Measurements from ENCODE around the gene OSBPL5. TPM values are rescaled to one million over a fixed set of nuclear protein-coding genes. Genes with fewer than 3 reads are reported as not detected.
A peak's percentile ranks its signal among the peaks of the same experiment; 100 is the strongest.

Gene OSBPL5
- total and polyA plus RNA-seq, 5 donors, result 10.3 to 19.1 (median 15.2) TPM

DNA sequence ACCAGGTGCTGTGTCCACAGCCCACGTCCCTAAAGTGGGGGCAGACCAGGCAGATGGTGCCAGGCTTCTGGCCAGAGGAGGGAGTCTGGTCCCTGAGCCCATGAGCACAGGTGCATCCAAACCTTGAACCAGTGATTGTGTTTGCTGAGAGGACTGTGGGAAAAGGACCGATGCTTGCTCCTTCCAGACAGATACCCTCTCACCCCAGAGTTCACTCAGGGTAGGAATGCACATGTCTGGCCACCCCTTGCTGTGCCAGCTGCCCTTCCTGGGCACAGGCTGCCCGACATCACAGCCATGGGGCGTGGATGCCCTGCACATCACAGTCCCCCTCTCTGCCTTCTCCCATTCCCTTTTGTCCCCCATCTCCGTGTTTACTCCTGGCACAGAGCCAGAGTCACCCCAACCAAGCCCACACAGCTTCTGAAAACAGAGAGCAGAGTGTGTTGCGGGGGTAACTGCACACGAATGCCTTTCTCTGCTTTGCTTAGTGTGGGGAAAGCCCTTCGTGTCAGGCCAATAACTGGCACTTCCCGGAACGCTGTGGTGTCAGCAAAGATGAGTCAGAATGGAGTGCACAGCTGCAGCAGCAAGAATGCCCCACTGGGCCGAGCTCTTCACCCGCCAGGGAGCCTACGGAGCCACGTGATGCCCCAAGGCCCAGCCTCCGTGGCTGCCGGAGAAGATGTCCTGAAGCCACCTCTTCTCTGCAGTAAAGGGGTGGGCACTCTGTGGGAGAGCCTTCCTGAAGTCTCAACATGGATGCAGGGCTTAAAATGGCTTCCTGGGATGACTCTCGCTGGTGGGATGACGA lies 115.5 kb downstream of the OSBPL5 start:
- no peaks in the 10 kb centered on the region for H3K9me3 ChIP-seq (ENCODE audit: control insufficient read depth, low read length)
- peaks cover 5% of the 10 kb centered on the region for H3K4me1 ChIP-seq (ENCODE audit: control insufficient read depth, insufficient read depth, low read length)
- no peaks in the 10 kb centered on the region for H3K27me3 ChIP-seq (ENCODE audit: control insufficient read depth, insufficient read depth)
- intact Hi-C loops (cut with DNase I), result no loop called here
- no peak overlapping the region for H3K4me3 ChIP-seq (ENCODE audit: low read length)
- WGBS, result 59% methylated on average over 18 of the region's 18 CpGs
- H3K27ac ChIP-seq (ENCODE audit: low read length), result peak overlapping the region; percentile 40
- ATAC-seq, result peak; percentile 81 to 85
- DNase-seq, result peak; percentile 69 to 83 (median 78)

DNA sequence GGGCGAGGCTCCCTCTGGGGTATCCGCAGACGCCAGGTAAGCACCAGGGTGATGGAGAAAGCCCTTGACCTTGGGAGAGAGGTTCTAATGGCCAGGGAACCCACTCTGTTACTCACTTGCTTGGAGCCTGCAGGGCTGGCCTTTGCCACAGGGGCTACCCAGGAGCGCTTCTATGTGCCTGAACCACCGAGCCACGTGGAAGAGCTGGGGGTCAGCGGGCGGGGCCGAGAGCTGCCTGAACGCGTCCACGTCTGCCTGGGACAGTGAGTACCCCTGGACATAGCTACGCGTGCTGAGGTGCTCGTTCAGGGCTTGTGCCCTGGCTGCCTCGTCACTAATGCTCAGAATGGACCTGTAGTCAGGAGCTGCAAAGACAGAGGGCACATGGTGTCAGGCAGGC lies 117.5 kb downstream of the OSBPL5 start:
- no peak overlapping the region for H3K27ac ChIP-seq (ENCODE audit: low read length)
- intact Hi-C loops (cut with DNase I), result no loop called here
- H3K4me3 ChIP-seq (ENCODE audit: low read length), result no peak overlapping the region
- DNase-seq (no peak), ATAC-seq (no peak)
- no peaks in the 10 kb centered on the region for H3K27me3 ChIP-seq (ENCODE audit: control insufficient read depth, insufficient read depth)
- H3K4me1 ChIP-seq (ENCODE audit: control insufficient read depth, insufficient read depth, low read length), result peaks cover 12% of the 10 kb centered on the region
- 95% methylated on average over 16 of the region's 16 CpGs for WGBS
- H3K9me3 ChIP-seq (ENCODE audit: control insufficient read depth, low read length), result no peaks in the 10 kb centered on the region

DNA sequence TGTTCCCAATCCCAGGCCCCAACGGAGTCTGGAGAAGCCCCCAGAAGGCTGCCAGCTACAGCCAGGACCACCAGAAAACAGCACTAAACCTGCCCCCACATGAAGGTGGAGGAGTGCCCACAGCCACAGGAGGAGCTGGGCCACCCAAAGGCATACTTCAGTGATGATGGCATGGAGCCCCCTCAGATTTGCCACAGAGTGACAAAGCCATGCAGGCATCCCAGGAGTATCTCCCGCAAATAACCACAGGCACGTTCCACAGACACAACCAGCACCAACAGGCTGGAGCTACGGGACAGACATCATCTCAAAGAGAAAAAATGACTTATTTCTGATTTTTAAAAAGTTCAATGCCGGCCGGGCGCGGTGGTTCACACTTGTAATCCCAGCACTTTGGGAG lies 118.5 kb downstream of the OSBPL5 start:
- H3K9me3 ChIP-seq (ENCODE audit: control insufficient read depth, low read length), result no peaks in the 10 kb centered on the region
- H3K4me3 ChIP-seq (ENCODE audit: low read length), result no peak overlapping the region
- intact Hi-C loops (cut with DNase I), result no loop called here
- 87% methylated on average over 8 of the region's 8 CpGs for WGBS
- H3K27me3 ChIP-seq (ENCODE audit: control insufficient read depth, insufficient read depth), result no peaks in the 10 kb centered on the region
- peaks cover 11% of the 10 kb centered on the region for H3K4me1 ChIP-seq (ENCODE audit: control insufficient read depth, insufficient read depth, low read length)
- ATAC-seq (no peak), DNase-seq (no peak)
- H3K27ac ChIP-seq (ENCODE audit: low read length), result no peak overlapping the region

DNA sequence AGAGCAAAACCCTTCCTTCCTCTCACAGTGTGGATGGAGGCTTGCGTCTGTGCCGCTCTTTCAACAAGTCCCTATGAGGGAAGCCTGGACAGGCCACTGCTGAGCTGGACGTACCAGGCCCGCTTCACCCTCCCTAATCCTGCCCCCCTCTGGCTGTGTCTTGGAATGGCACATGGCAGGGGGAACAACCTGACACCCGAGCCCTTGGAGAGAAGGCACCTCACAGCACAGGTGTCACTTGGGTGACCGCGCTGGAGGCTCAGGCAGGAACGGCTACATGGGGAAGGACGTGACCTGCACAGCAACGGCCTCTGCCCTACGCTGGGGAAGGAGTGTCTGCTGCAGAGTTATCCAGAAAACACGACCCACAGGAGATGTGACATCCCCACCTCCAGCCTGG lies 118.9 kb downstream of the OSBPL5 start:
- no peak for ATAC-seq
- peaks cover 10% of the 10 kb centered on the region for H3K4me1 ChIP-seq (ENCODE audit: control insufficient read depth, insufficient read depth, low read length)
- no peak overlapping the region for H3K27ac ChIP-seq (ENCODE audit: low read length)
- H3K27me3 ChIP-seq (ENCODE audit: control insufficient read depth, insufficient read depth), result no peaks in the 10 kb centered on the region
- no peak for DNase-seq
- intact Hi-C loops (cut with DNase I), result no loop called here
- WGBS, result 90% methylated on average over 12 of the region's 12 CpGs
- no peaks in the 10 kb centered on the region for H3K9me3 ChIP-seq (ENCODE audit: control insufficient read depth, low read length)
- no peak overlapping the region for H3K4me3 ChIP-seq (ENCODE audit: low read length)

DNA sequence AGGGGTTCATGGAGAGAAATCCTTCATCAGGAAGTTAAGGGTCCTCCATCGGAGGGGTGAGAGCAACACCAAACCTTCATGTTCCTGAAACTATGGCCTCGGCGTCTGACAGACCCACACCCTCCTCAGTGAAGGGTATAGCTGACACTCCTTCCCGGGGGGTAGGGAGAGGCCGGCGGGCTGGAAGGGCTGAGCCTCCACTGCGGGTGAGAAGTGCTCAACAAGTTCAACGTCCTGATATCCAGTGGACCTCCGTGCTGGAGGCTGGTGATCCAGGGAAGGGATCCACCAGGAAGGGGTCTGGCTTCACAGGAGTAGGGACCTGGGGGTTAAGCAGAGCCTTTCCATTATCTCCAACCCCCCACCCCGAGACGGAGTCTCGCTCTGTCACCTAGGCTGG lies 120.2 kb downstream of the OSBPL5 start:
- WGBS, result 95% methylated on average over 12 of the region's 12 CpGs
- Histone ChIP-seq H3K4me1 (ENCODE audit: control insufficient read depth, insufficient read depth, low read length) (peaks cover 10% of the 10 kb centered on the region), H3K27ac (ENCODE audit: low read length) (no peak overlapping the region), H3K27me3 (ENCODE audit: control insufficient read depth, insufficient read depth) (no peaks in the 10 kb centered on the region), H3K9me3 (ENCODE audit: control insufficient read depth, low read length) (no peaks in the 10 kb centered on the region), H3K4me3 (ENCODE audit: low read length) (no peak overlapping the region)
- DNase-seq, result no peak
- intact Hi-C loops (cut with DNase I), result no loop called here
- no peak for ATAC-seq

DNA sequence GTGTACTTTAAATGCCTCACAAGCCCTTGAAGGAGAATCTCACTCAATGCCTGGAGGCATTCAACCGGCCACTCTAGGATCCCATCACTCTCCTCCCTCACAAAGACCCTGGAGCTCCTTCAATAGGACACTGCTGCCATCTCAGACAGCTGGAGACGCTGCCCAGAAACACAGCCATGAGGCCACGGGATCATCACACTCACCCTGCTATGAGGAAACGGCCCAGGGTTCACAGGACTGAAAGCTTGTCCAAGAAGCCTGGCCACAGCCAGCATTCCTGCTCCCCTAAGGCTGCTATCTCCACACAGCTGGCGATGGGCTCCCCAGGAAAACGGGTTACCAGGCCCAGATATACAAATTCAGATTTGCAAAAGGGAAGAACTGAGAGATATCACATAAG lies 121.1 kb downstream of the OSBPL5 start:
- no peak overlapping the region for H3K27ac ChIP-seq (ENCODE audit: low read length)
- DNase-seq (no peak), ATAC-seq (no peak)
- H3K9me3 ChIP-seq (ENCODE audit: control insufficient read depth, low read length), result no peaks in the 10 kb centered on the region
- H3K27me3 ChIP-seq (ENCODE audit: control insufficient read depth, insufficient read depth), result no peaks in the 10 kb centered on the region
- H3K4me3 ChIP-seq (ENCODE audit: low read length), result no peak overlapping the region
- H3K4me1 ChIP-seq (ENCODE audit: control insufficient read depth, insufficient read depth, low read length), result peaks cover 7% of the 10 kb centered on the region
- WGBS, result 53% methylated on average over 6 of the region's 6 CpGs
- intact Hi-C loops (cut with DNase I), result no loop called here

DNA sequence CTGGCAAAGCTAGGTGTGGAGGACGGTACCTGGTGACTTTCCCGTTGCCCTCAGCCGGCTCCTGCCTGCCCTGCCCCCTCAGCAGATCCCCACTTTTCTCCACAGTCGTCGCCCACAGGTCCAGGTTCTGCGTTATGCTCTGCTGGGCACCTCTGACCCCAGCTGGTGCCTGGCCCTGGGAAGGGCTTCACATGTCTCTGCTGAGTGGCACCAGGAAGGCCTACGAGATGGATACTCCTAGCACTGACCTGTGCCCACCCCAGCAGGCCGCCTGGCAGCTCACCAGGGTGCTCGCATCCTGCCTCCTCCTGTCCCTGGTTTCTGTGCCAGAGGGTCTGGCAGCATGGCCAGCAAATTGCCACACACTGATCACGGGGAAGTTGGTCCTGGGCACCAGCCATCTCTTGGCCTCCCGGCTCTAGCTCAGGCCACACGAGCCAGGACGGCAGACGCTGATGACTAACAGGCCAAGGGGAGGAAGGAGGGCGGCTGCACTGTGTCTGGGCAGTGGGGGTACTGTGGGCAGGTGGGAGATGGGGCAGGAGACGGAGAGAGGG lies 121.7 kb downstream of the OSBPL5 start:
- H3K27ac ChIP-seq (ENCODE audit: low read length), result no peak overlapping the region
- no peak overlapping the region for H3K4me3 ChIP-seq (ENCODE audit: low read length)
- WGBS, result 78% methylated on average over 16 of the region's 16 CpGs
- ATAC-seq (peak; percentile 50 to 72), DNase-seq (peak; percentile 73 to 83 (median 76))
- no peaks in the 10 kb centered on the region for H3K27me3 ChIP-seq (ENCODE audit: control insufficient read depth, insufficient read depth)
- peaks cover 7% of the 10 kb centered on the region for H3K4me1 ChIP-seq (ENCODE audit: control insufficient read depth, insufficient read depth, low read length)
- intact Hi-C loops (cut with DNase I), result no loop called here
- no peaks in the 10 kb centered on the region for H3K9me3 ChIP-seq (ENCODE audit: control insufficient read depth, low read length)

DNA sequence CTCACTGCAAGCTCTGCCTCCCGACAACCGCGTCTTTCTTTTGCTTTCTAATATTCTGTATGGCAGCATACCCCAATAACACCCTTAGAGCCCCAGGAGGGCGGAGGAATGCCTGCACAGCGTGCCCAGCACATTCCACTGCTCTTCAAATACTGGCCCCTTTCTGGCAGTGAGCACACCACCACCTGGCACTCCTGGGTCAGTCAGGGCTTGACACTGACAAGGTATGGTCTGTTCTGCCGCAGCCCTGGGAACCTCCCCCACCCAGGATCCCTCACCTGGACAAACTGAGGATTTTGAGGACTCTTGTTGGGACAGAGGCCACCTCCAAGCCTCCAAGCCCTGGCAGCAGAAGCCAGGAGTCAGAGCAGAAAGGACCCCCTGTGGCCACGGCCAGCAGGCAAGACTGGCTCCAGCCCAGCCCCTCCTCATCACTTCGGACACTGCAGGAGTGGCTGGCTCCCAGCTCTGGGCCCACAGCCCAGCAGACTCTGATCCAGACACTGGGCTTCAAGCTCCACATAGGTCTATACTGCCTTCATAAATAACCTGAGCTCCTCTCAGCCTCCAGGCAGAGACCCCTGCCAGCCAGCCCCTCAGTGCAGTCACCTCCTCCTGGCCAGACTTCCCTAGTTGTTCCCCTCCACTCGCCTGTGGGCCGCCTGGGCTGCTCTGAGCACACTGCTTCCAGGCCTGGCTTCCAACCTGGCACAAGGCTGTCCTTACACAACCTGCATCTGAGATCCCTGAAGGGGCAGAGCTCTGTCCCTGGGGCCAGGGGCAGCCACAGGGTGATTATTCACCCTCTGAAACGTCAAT lies 122.4 kb downstream of the OSBPL5 start:
- intact Hi-C loops (cut with DNase I), result no loop called here
- no peaks in the 10 kb centered on the region for H3K27me3 ChIP-seq (ENCODE audit: control insufficient read depth, insufficient read depth)
- ATAC-seq (peak; percentile 39 to 53), DNase-seq (peak in 1 of 3 donors; percentile 79)
- H3K9me3 ChIP-seq (ENCODE audit: control insufficient read depth, low read length), result no peaks in the 10 kb centered on the region
- 65% methylated on average over 11 of the region's 11 CpGs for WGBS
- H3K4me3 ChIP-seq (ENCODE audit: low read length), result no peak overlapping the region
- peaks cover 7% of the 10 kb centered on the region for H3K4me1 ChIP-seq (ENCODE audit: control insufficient read depth, insufficient read depth, low read length)
- H3K27ac ChIP-seq (ENCODE audit: low read length), result no peak overlapping the region

DNA sequence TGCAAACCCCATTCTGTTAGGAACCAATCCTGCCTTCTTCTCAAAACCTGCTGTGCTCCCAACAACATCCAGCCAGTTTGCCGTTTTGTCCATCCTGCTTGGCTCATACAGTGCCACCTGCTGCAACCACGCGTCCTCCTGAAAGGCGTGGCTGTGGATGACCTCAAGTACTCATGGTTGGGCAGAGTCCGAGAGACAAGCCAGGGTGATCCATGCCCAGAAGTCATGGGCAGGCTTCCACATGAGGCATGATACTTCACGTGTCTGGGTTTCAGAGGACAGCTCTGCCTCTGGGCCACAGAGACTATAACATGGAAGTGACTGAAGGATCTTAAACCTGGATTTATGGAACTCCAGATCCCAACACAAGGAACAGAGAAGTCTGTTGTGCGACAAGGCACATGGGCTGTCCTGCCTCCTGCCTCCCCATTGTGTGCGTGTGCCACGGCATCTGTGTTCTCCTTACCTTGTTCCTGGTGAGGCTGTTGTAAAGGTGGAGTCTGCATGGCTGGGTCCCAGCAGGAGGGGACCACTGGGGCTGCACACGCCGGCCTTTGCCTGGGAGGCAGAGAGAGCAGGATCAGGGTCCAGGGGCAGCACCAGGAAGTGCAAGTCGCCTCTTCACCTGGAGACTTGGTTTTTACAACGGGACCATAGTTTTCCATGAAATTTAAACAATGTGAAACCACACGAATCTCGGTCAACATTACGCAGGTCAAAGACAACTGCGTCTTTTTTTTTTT lies 123.2 kb downstream of the OSBPL5 start:
- peak in 2 of 3 donors; percentile 50 to 69 for DNase-seq
- ATAC-seq, result peak; percentile 57 to 60
- Histone ChIP-seq H3K27ac (ENCODE audit: low read length) (no peak overlapping the region), H3K9me3 (ENCODE audit: control insufficient read depth, low read length) (no peaks in the 10 kb centered on the region), H3K4me3 (ENCODE audit: low read length) (no peak overlapping the region), H3K4me1 (ENCODE audit: control insufficient read depth, insufficient read depth, low read length) (peaks cover 7% of the 10 kb centered on the region), H3K27me3 (ENCODE audit: control insufficient read depth, insufficient read depth) (no peaks in the 10 kb centered on the region)
- intact Hi-C loops (cut with DNase I), result no loop called here
- WGBS, result 84% methylated on average over 17 of the region's 17 CpGs

DNA sequence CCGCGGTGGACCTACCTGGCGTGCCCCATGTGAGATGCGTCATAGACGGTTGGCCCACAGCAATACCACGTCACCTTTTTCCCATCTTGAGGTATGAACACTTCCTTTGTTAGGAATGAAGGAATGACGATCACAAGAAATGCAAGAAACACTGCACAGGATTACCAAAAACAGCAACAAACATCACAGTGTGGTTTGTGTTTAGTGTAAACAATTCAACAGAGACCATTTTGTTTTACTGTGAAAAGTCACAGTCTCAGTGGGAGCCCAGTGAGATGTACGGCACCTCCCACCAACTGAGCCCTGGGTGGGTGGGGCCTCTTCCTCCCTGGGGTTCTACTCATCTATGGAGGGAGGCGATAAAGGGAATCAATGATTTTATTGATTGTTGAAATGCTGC lies 124.2 kb downstream of the OSBPL5 start:
- Histone ChIP-seq H3K27ac (ENCODE audit: low read length) (no peak overlapping the region), H3K27me3 (ENCODE audit: control insufficient read depth, insufficient read depth) (no peaks in the 10 kb centered on the region), H3K9me3 (ENCODE audit: control insufficient read depth, low read length) (no peaks in the 10 kb centered on the region), H3K4me3 (ENCODE audit: low read length) (no peak overlapping the region), H3K4me1 (ENCODE audit: control insufficient read depth, insufficient read depth, low read length) (peaks cover 7% of the 10 kb centered on the region)
- intact Hi-C loops (cut with DNase I), result no loop called here
- WGBS, result 88% methylated on average over 9 of the region's 9 CpGs
- ATAC-seq, result no peak
- no peak for DNase-seq

Measured in right cardiac atrium (tissue), 5 donors.